Activated naive CD4-positive, alpha-beta T cell treated with anti-CD3 and anti-CD28 coated beads, Interleukin-2, amount 10 ng/mL, durations not matched to agents 7 days and 5 days (primary cell): Measurements from ENCODE around the gene RIMBP2.

Experiments
- CTCF ChIA-PET: fragments of 350-600 bp; sonication (Branson Sonifier 250); formaldehyde crosslinking; loops from one replicate; lab custom pipeline; 2021; ENCODE audit warnings: antibody characterized with exemption; lab: Charles Lee
- DNase-seq: peaks from one replicate; pipeline ENCODE4 v3.0.0-alpha.2; 2020
- H3K27ac Mint-ChIP-seq: one replicate; pipeline ENCODE4 v1.8.0; 2021; ENCODE audit warnings: mild to moderate bottlenecking, moderate library complexity, mixed read lengths
- H3K27me3 Mint-ChIP-seq: one replicate; pipeline ENCODE4 v1.8.0; 2021; ENCODE audit warnings: mild to moderate bottlenecking, mixed read lengths
- H3K36me3 Mint-ChIP-seq: one replicate; pipeline ENCODE4 v1.8.0; 2021; ENCODE audit warnings: mixed read lengths
- H3K4me1 Mint-ChIP-seq: one replicate; pipeline ENCODE4 v1.8.0; 2021; ENCODE audit warnings: mixed read lengths
- H3K4me3 Mint-ChIP-seq: one replicate; pipeline ENCODE4 v1.8.0; 2021; ENCODE audit warnings: mild to moderate bottlenecking, moderate library complexity, mixed read lengths
- H3K9me3 Mint-ChIP-seq: one replicate; pipeline ENCODE4 v1.8.0; 2021; ENCODE audit warnings: mixed read lengths

The RIMBP2 gene

GRCh38 chr12:130485291-130486145, 230.6 kb downstream of the RIMBP2 start:
- no peak overlapping the region for H3K4me3 Mint-ChIP-seq
- no peaks in the 10 kb centered on the region for H3K36me3 Mint-ChIP-seq
- CTCF ChIA-PET: no interaction called here
- H3K27me3 Mint-ChIP-seq: no peaks in the 10 kb centered on the region
- peaks cover 4% of the 10 kb centered on the region for H3K9me3 Mint-ChIP-seq
- H3K27ac Mint-ChIP-seq: no peak overlapping the region
- DNase-seq: no peak
- no peaks in the 10 kb centered on the region for H3K4me1 Mint-ChIP-seq

GRCh38 chr12:130484221-130484620, 231.9 kb downstream of the RIMBP2 start:
- no peaks in the 10 kb centered on the region for H3K27me3 Mint-ChIP-seq
- no peaks in the 10 kb centered on the region for H3K36me3 Mint-ChIP-seq
- DNase-seq: no peak
- no peaks in the 10 kb centered on the region for H3K4me1 Mint-ChIP-seq
- H3K9me3 Mint-ChIP-seq: peaks cover 4% of the 10 kb centered on the region
- H3K4me3 Mint-ChIP-seq: no peak overlapping the region
- CTCF ChIA-PET: no interaction called here
- no peak overlapping the region for H3K27ac Mint-ChIP-seq

- Mint-ChIP-seq H3K4me3 (no peak overlapping the region), H3K9me3 (peaks cover 4% of the 10 kb centered on the region), H3K27me3 (no peaks in the 10 kb centered on the region), H3K4me1 (no peaks in the 10 kb centered on the region), H3K27ac (no peak overlapping the region), H3K36me3 (no peaks in the 10 kb centered on the region)
- DNase-seq: no peak
- CTCF ChIA-PET: no interaction called here
These were observed 232.4 kb downstream of the RIMBP2 start for GRCh38 chr12:130483616-130484180.

GRCh38 chr12:130482448-130482847, 233.7 kb downstream of the RIMBP2 start:
- DNase-seq: no peak
- Mint-ChIP-seq H3K4me1 (no peaks in the 10 kb centered on the region), H3K4me3 (no peak overlapping the region), H3K9me3 (peaks cover under 1% of the 10 kb centered on the region), H3K27ac (no peak overlapping the region), H3K27me3 (no peaks in the 10 kb centered on the region), H3K36me3 (no peaks in the 10 kb centered on the region)
- CTCF ChIA-PET: no interaction called here

GRCh38 chr12:130481392-130481879, 234.7 kb downstream of the RIMBP2 start:
- Mint-ChIP-seq H3K4me3 (no peak overlapping the region), H3K27ac (no peak overlapping the region), H3K4me1 (no peaks in the 10 kb centered on the region), H3K9me3 (no peaks in the 10 kb centered on the region), H3K27me3 (no peaks in the 10 kb centered on the region), H3K36me3 (no peaks in the 10 kb centered on the region)
- DNase-seq: no peak
- CTCF ChIA-PET: no interaction called here

- Mint-ChIP-seq H3K36me3 (no peaks in the 10 kb centered on the region), H3K4me1 (no peaks in the 10 kb centered on the region), H3K4me3 (no peak overlapping the region), H3K27ac (no peak overlapping the region), H3K9me3 (no peaks in the 10 kb centered on the region), H3K27me3 (no peaks in the 10 kb centered on the region)
- CTCF ChIA-PET: no interaction called here
- no peak for DNase-seq
These were observed 235.2 kb downstream of the RIMBP2 start for GRCh38 chr12:130480887-130481286.

GRCh38 chr12:130480231-130480630, 235.9 kb downstream of the RIMBP2 start:
- no peaks in the 10 kb centered on the region for H3K27me3 Mint-ChIP-seq
- no peaks in the 10 kb centered on the region for H3K36me3 Mint-ChIP-seq
- no peak overlapping the region for H3K27ac Mint-ChIP-seq
- CTCF ChIA-PET: no interaction called here
- no peak overlapping the region for H3K4me3 Mint-ChIP-seq
- no peak for DNase-seq
- H3K9me3 Mint-ChIP-seq: no peaks in the 10 kb centered on the region
- H3K4me1 Mint-ChIP-seq: no peaks in the 10 kb centered on the region

GRCh38 chr12:130479401-130480125, 236.5 kb downstream of the RIMBP2 start:
- CTCF ChIA-PET: no interaction called here
- Mint-ChIP-seq H3K36me3 (no peaks in the 10 kb centered on the region), H3K27me3 (no peaks in the 10 kb centered on the region), H3K4me3 (no peak overlapping the region), H3K27ac (no peak overlapping the region), H3K4me1 (no peaks in the 10 kb centered on the region), H3K9me3 (no peaks in the 10 kb centered on the region)
- DNase-seq: no peak

GRCh38 chr12:130478786-130479185, 237.3 kb downstream of the RIMBP2 start:
- no peaks in the 10 kb centered on the region for H3K9me3 Mint-ChIP-seq
- H3K27ac Mint-ChIP-seq: no peak overlapping the region
- no peaks in the 10 kb centered on the region for H3K27me3 Mint-ChIP-seq
- H3K4me3 Mint-ChIP-seq: no peak overlapping the region
- CTCF ChIA-PET: no interaction called here
- DNase-seq: no peak
- H3K36me3 Mint-ChIP-seq: no peaks in the 10 kb centered on the region
- H3K4me1 Mint-ChIP-seq: no peaks in the 10 kb centered on the region

- H3K27me3 Mint-ChIP-seq: no peaks in the 10 kb centered on the region
- no peak overlapping the region for H3K4me3 Mint-ChIP-seq
- no peak for DNase-seq
- H3K4me1 Mint-ChIP-seq: no peaks in the 10 kb centered on the region
- CTCF ChIA-PET: no interaction called here
- no peaks in the 10 kb centered on the region for H3K9me3 Mint-ChIP-seq
- no peaks in the 10 kb centered on the region for H3K36me3 Mint-ChIP-seq
- no peak overlapping the region for H3K27ac Mint-ChIP-seq
These were observed 238.4 kb downstream of the RIMBP2 start for GRCh38 chr12:130477701-130478100.

- CTCF ChIA-PET: no interaction called here
- H3K9me3 Mint-ChIP-seq: no peaks in the 10 kb centered on the region
- H3K4me1 Mint-ChIP-seq: no peaks in the 10 kb centered on the region
- no peaks in the 10 kb centered on the region for H3K27me3 Mint-ChIP-seq
- no peak overlapping the region for H3K4me3 Mint-ChIP-seq
- H3K27ac Mint-ChIP-seq: no peak overlapping the region
- no peaks in the 10 kb centered on the region for H3K36me3 Mint-ChIP-seq
- DNase-seq: no peak
These were observed 238.8 kb downstream of the RIMBP2 start for GRCh38 chr12:130477266-130477665.

GRCh38 chr12:130476451-130477135, 239.5 kb downstream of the RIMBP2 start:
- Mint-ChIP-seq H3K4me3 (no peak overlapping the region), H3K27ac (no peak overlapping the region), H3K27me3 (no peaks in the 10 kb centered on the region), H3K9me3 (no peaks in the 10 kb centered on the region), H3K36me3 (no peaks in the 10 kb centered on the region), H3K4me1 (no peaks in the 10 kb centered on the region)
- no peak for DNase-seq
- CTCF ChIA-PET: no interaction called here

- H3K9me3 Mint-ChIP-seq: no peaks in the 10 kb centered on the region
- no peaks in the 10 kb centered on the region for H3K36me3 Mint-ChIP-seq
- CTCF ChIA-PET: no interaction called here
- no peaks in the 10 kb centered on the region for H3K27me3 Mint-ChIP-seq
- no peak for DNase-seq
- H3K4me3 Mint-ChIP-seq: no peak overlapping the region
- H3K27ac Mint-ChIP-seq: no peak overlapping the region
- no peaks in the 10 kb centered on the region for H3K4me1 Mint-ChIP-seq
These were observed 241.4 kb downstream of the RIMBP2 start for GRCh38 chr12:130474599-130475269.

GRCh38 chr12:130473266-130473665, 242.8 kb downstream of the RIMBP2 start:
- DNase-seq: no peak
- Mint-ChIP-seq H3K4me1 (no peaks in the 10 kb centered on the region), H3K36me3 (no peaks in the 10 kb centered on the region), H3K4me3 (no peak overlapping the region), H3K27ac (no peak overlapping the region), H3K9me3 (no peaks in the 10 kb centered on the region), H3K27me3 (no peaks in the 10 kb centered on the region)
- CTCF ChIA-PET: interaction anchor here (0.8 kb wide), 1 partner anchor 24 kb away, joined by 3 read pairs; no protein-coding TSS in a partner anchor
